Keratinocyte (primary cell): Measurements from ENCODE around the gene LSM14A. TPM values are rescaled to one million over a fixed set of nuclear protein-coding genes. Genes with fewer than 3 reads are reported as not detected.

Experiments
- DNase-seq: peaks from one replicate; pipeline ENCODE4 v3.0.0-alpha.2; 2011; ENCODE audit warnings: low read depth, missing footprints, low spot score
- FAIRE-seq: peaks from 2 replicates; lab custom pipeline; 2011; peaks lifted over from hg19 to GRCh38; lab: Jason Lieb, UNC
- H2AFZ ChIP-seq: 2 replicates; pipeline ENCODE4 v1.6.0; 2012; ENCODE audit warnings: low read length, control low read depth, inconsistent platforms; ENCODE audit not compliant: control insufficient read depth
- H3K27ac ChIP-seq: 2 replicates; pipeline ENCODE4 v1.5.1; 2011; ENCODE audit warnings: low read length; ENCODE audit not compliant: control insufficient read depth, insufficient read depth
- H3K27me3 ChIP-seq: 3 replicates; pipeline ENCODE4 v1.6.0; 2011; ENCODE audit warnings: low read length; ENCODE audit not compliant: control insufficient read depth, insufficient read depth; ENCODE audit errors: extremely low read depth
- H3K36me3 ChIP-seq, 2 experiments: 2 replicates in 1 of 2; 3 replicates in 1 of 2; pipeline ENCODE4 v1.5.1; 2011; ENCODE audit warnings: low read length in 2 of 2, mild to moderate bottlenecking in 1 of 2; ENCODE audit not compliant: control insufficient read depth in 2 of 2, insufficient read depth in 2 of 2; ENCODE audit errors: extremely low read depth in 1 of 2
- H3K4me1 ChIP-seq: 3 replicates; pipeline ENCODE4 v1.5.1; 2011; ENCODE audit warnings: low read length; ENCODE audit not compliant: control insufficient read depth, insufficient read depth; ENCODE audit errors: extremely low read depth
- H3K4me2 ChIP-seq: 3 replicates; pipeline ENCODE4 v1.6.0; 2011; ENCODE audit warnings: low read depth, low read length; ENCODE audit not compliant: control insufficient read depth, insufficient read depth; ENCODE audit errors: extremely low read depth
- H3K4me3 ChIP-seq, 3 experiments: fragments of 200-600 bp in 1 of 3; sonication (generic) in 1 of 3; 2 replicates in 2 of 3; 3 replicates in 1 of 3; pipeline ENCODE4 v1.5.1; 2011 to 2016; ENCODE audit warnings: low read length in 3 of 3, mild to moderate bottlenecking in 3 of 3, control low read depth in 2 of 3, inconsistent platforms in 1 of 3, low read depth in 1 of 3, mixed read lengths in 1 of 3, mixed run types in 1 of 3, moderate library complexity in 1 of 3; ENCODE audit not compliant: control insufficient read depth in 2 of 3, insufficient read depth in 2 of 3; ENCODE audit errors: extremely low read depth in 1 of 3
- H3K79me2 ChIP-seq: 2 replicates; pipeline ENCODE4 v1.6.0; 2012; ENCODE audit warnings: low read length; ENCODE audit not compliant: control insufficient read depth, insufficient read depth
- H3K9ac ChIP-seq: 3 replicates; pipeline ENCODE4 v1.6.0; 2011; ENCODE audit warnings: low read length; ENCODE audit not compliant: control insufficient read depth, insufficient read depth; ENCODE audit errors: extremely low read depth
- H3K9me1 ChIP-seq: 3 replicates; pipeline ENCODE4 v1.6.0; 2011; ENCODE audit warnings: low read length; ENCODE audit not compliant: control insufficient read depth, insufficient read depth; ENCODE audit errors: extremely low read depth
- H3K9me3 ChIP-seq: 2 replicates; pipeline ENCODE4 v1.5.1; 2012; ENCODE audit warnings: low read depth, low read length; ENCODE audit not compliant: control insufficient read depth
- H4K20me1 ChIP-seq: 3 replicates; pipeline ENCODE4 v1.6.0; 2011; ENCODE audit warnings: low read length; ENCODE audit not compliant: control insufficient read depth, insufficient read depth; ENCODE audit errors: extremely low read depth
- EZH2 ChIP-seq: IDR thresholded peaks from one replicate; pipeline ENCODE4 v1.6.1; 2012; ENCODE audit warnings: inconsistent platforms, mild to moderate bottlenecking, low read length, moderate library complexity
- dilution Hi-C: fragments of 300-500 bp; cut with MboI; formaldehyde crosslinking; loops from one replicate; pipeline ENCODE4 v1.7.0; 2020; ENCODE audit warnings: low sequenced_read_pairs; ENCODE audit not compliant: extremely low pct_ligation_motif_present
- polyA plus RNA-seq, 5 experiments: library from polyadenylated mRNA; depleted of rRNA in 3 of 5; stranded (reverse) in 3 of 5; stranded (forward) in 1 of 5; unstranded in 1 of 5; fragments of >200 nt; gene quantifications; 1 replicate in 1 of 5; 2 replicates in 3 of 5; 3 replicates in 1 of 5; pipeline versions ENCODE4 v1.2.1 to v1.2.3, GENCODE V29; 2011 to 2012; ENCODE audit warnings: missing spikeins in 2 of 5, low read depth in 1 of 5, low replicate concordance in 1 of 5
- TF ChIP-seq, protein P1 (sequence below), 3 experiments: IDR thresholded peaks in 1 of 3; conservative IDR thresholded peaks in 1 of 3; optimal IDR thresholded peaks in 1 of 3; 2 replicates in 2 of 3; 3 replicates in 1 of 3; pipeline versions ENCODE3 to v1.5.1; 2011; ENCODE audit warnings: low read length in 3 of 3, mild to moderate bottlenecking in 3 of 3, moderate library complexity in 2 of 3, control low read depth in 1 of 3, inconsistent platforms in 1 of 3; ENCODE audit not compliant: insufficient read depth in 2 of 3; ENCODE audit errors: extremely low read depth in 1 of 3

The LSM14A gene
- polyA plus RNA-seq, 1 donor (not counting 4 experiments of a cell fraction or from before 2014, with no cell fraction given), result 103 TPM

DNA sequence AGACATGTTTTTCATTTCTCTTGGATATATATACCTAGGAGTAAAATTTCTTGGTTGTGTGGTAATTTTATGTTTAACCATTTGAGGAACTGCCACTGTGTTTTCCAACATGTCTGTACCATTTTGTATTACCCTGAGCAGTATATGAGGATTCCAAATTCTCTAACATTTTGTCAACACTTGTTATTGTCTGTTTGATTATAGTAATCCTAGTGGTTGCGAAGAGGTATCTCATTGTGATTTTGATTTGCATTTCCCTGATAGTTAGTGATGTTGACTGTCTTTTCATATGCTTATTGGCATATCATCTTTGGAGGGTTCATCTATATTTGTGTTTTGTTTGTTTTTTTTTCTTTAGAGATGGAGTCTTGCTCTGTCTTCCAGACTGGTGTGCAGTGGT lies 103.4 kb downstream of the LSM14A start:
- FAIRE-seq, result no peak
- H3K9ac ChIP-seq, result no peak overlapping the region
- no peaks in the 10 kb centered on the region for H3K9me3 ChIP-seq
- no peak overlapping the region for H3K4me3 ChIP-seq
- H3K27me3 ChIP-seq, result no peaks in the 10 kb centered on the region
- DNase-seq, result no peak
- TF ChIP-seq EZH2, result no peak
- TF ChIP-seq, protein P1, sequence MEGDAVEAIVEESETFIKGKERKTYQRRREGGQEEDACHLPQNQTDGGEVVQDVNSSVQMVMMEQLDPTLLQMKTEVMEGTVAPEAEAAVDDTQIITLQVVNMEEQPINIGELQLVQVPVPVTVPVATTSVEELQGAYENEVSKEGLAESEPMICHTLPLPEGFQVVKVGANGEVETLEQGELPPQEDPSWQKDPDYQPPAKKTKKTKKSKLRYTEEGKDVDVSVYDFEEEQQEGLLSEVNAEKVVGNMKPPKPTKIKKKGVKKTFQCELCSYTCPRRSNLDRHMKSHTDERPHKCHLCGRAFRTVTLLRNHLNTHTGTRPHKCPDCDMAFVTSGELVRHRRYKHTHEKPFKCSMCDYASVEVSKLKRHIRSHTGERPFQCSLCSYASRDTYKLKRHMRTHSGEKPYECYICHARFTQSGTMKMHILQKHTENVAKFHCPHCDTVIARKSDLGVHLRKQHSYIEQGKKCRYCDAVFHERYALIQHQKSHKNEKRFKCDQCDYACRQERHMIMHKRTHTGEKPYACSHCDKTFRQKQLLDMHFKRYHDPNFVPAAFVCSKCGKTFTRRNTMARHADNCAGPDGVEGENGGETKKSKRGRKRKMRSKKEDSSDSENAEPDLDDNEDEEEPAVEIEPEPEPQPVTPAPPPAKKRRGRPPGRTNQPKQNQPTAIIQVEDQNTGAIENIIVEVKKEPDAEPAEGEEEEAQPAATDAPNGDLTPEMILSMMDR (optimal IDR thresholded peaks at IDR 0.05 in 1 of 3, IDR thresholded peaks at IDR 0.05 in 1 of 3, conservative IDR thresholded peaks at IDR 0.05 in 1 of 3; ENCODE audit: extremely low read depth in 1 of 3, insufficient read depth in 2 of 3, low read length in 3 of 3), result no peak
- H2AFZ ChIP-seq, result no peak overlapping the region
- H3K36me3 ChIP-seq, result peaks cover 0 to 2% of the 10 kb centered on the region in 2 experiments
- no peaks in the 10 kb centered on the region for H4K20me1 ChIP-seq
- no peak overlapping the region for H3K4me2 ChIP-seq
- H3K27ac ChIP-seq, result no peak overlapping the region
- peaks cover 3% of the 10 kb centered on the region for H3K9me1 ChIP-seq
- H3K4me1 ChIP-seq, result peaks cover 21% of the 10 kb centered on the region
- H3K79me2 ChIP-seq, result peaks cover 27% of the 10 kb centered on the region
- dilution Hi-C loops, result no loop called here

DNA sequence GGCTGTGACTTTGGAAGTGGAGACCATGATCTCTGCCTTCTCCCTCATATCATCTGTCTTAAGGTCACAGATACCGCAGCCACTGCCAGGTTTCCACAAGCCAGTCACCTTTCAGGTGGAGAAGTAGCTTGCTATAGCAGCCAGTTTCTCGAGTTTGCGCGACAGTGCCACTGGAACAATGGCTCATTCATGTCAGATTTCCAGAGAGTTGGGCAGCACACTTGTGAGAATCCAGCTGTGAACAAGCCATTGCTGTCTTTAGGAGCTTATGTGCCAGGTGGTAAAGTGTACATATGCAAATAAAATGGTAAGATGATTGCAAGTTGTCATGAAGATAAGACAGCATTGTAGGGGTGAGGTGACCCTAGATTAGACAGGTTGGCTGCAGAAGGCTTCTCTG lies 104.3 kb downstream of the LSM14A start:
- H3K9me1 ChIP-seq, result peaks cover 3% of the 10 kb centered on the region
- DNase-seq (no peak), FAIRE-seq (no peak)
- no peaks in the 10 kb centered on the region for H4K20me1 ChIP-seq
- TF ChIP-seq EZH2, result no peak
- TF ChIP-seq, protein P1 (optimal IDR thresholded peaks at IDR 0.05 in 1 of 3, IDR thresholded peaks at IDR 0.05 in 1 of 3, conservative IDR thresholded peaks at IDR 0.05 in 1 of 3; ENCODE audit: extremely low read depth in 1 of 3, insufficient read depth in 2 of 3, low read length in 3 of 3), result no peak
- dilution Hi-C loops, result no loop called here
- H3K9me3 ChIP-seq, result no peaks in the 10 kb centered on the region
- H3K4me2 ChIP-seq, result no peak overlapping the region
- peaks cover 21% of the 10 kb centered on the region for H3K4me1 ChIP-seq
- H3K36me3 ChIP-seq, result peaks cover 0 to 2% of the 10 kb centered on the region in 2 experiments
- no peak overlapping the region for H3K27ac ChIP-seq
- H3K27me3 ChIP-seq, result no peaks in the 10 kb centered on the region
- H3K4me3 ChIP-seq, result no peak overlapping the region
- peaks cover 28% of the 10 kb centered on the region for H3K79me2 ChIP-seq
- no peak overlapping the region for H2AFZ ChIP-seq
- H3K9ac ChIP-seq, result no peak overlapping the region
